GM19193 (cell line): ENCODE data around the gene SMIM3.
"Not testable (repeated sequence)": the region's sequence is repeated elsewhere in the genome, so short reads cannot be mapped to it uniquely, and the experiment has no call there.

Source experiments
- POLR2A ChIP-seq: IDR thresholded peaks from 4 replicates; pipeline ENCODE4 v1.6.1; 2011; ENCODE audit not compliant: insufficient read depth, insufficient read length; ENCODE audit errors: extremely low read depth

The SMIM3 gene

GRCh38 chr5:150836703-150837102 is 58.1 kb downstream of the SMIM3 start:
- TF ChIP-seq POLR2A, result no peak

- not testable (repeated sequence) for TF ChIP-seq POLR2A
These were observed 67.7 kb downstream of the SMIM3 start, which contains the start of gene IRGM for GRCh38 chr5:150846308-150846653. TSS of gene IRGM (plus strand) at chr5:150846521. CDS start at chr5:150848124, 1,603 bp downstream.
